Vagina (tissue), 2 donors: ENCODE results near the gene P3H1. TPM values are rescaled to one million over a fixed set of nuclear protein-coding genes. Genes with fewer than 3 reads are reported as not detected.

ENCODE experiments used
- DNase-seq, 2 donors: peaks; one replicate each; pipeline ENCODE4 v3.0.0-alpha.2; 2017; ENCODE audit errors: extremely low spot score in 2 of 2
- H3K27ac ChIP-seq: fragments of 200-600 bp; sonication (generic); one replicate; pipeline ENCODE4 v1.5.1; 2019
- H3K27me3 ChIP-seq: fragments of 200-600 bp; sonication (generic); one replicate; pipeline ENCODE4 v1.5.1; 2019
- H3K36me3 ChIP-seq, 2 donors: fragments of 200-600 bp; sonication (generic); one replicate each; pipeline ENCODE4 v1.5.1; 2017 to 2019
- H3K4me1 ChIP-seq: fragments of 200-600 bp; sonication (generic); one replicate; pipeline ENCODE4 v1.5.1; 2019
- H3K4me3 ChIP-seq, 2 donors: fragments of 200-600 bp; sonication (generic); 1 replicate in 1 of 2; 2 replicates in 1 of 2; pipeline ENCODE4 v1.5.1; 2016 to 2019
- H3K9me3 ChIP-seq: fragments of 200-600 bp; sonication (generic); one replicate; pipeline ENCODE4 v1.5.1; 2019
- CTCF ChIP-seq, 3 experiments: fragments of 450-650 bp in 2 of 3; fragments of 200-600 bp in 1 of 3; sonication (generic) in 1 of 3; IDR thresholded peaks; one replicate each; pipeline ENCODE4 v1.5.1; 2017 to 2019; ENCODE audit warnings: antibody characterized with exemption in 3 of 3, mild to moderate bottlenecking in 2 of 3, moderate library complexity in 2 of 3
- POLR2A ChIP-seq, 2 donors: fragments of 450-650 bp; IDR thresholded peaks; one replicate each; pipeline ENCODE4 v1.6.1; 2017; ENCODE audit warnings: antibody characterized with exemption in 2 of 2, mild to moderate bottlenecking in 2 of 2, moderate library complexity in 2 of 2
- POLR2AphosphoS5 ChIP-seq, 2 donors: sonication (generic); formaldehyde crosslinking; IDR thresholded peaks; one replicate each; pipeline ENCODE4 v1.9.0; 2017; ENCODE audit warnings: antibody characterized with exemption in 2 of 2, mild to moderate bottlenecking in 2 of 2, low read depth in 1 of 2; ENCODE audit not compliant: insufficient read depth in 1 of 2
- intact Hi-C: fragments of 100-400 bp; cut with DNase I; formaldehyde crosslinking; loops from one replicate; pipeline ENCODE4 v1.15.1; 2023
- total RNA-seq: library from RNA; depleted of rRNA; stranded (reverse); fragments of >200 nt; gene quantifications from one replicate; pipeline ENCODE4 v1.2.3, GENCODE V29; 2016

The P3H1 gene
- total RNA-seq, 1 donor from 2014 or later = 40.5 TPM

GRCh38 chr1:42738678-42739226 is 28.1 kb downstream of the P3H1 start:
- intact Hi-C loops = no loop called here
- no peak overlapping the region for H3K4me3 ChIP-seq
- H3K4me1 ChIP-seq = peaks cover 36% of the 10 kb centered on the region
- H3K27me3 ChIP-seq = no peaks in the 10 kb centered on the region
- no peak overlapping the region for H3K27ac ChIP-seq
- TF ChIP-seq CTCF (IDR thresholded peaks at IDR 0.05) (no peak), POLR2A (IDR thresholded peaks at IDR 0.05) (no peak), POLR2AphosphoS5 (IDR thresholded peaks at IDR 0.05; ENCODE audit: insufficient read depth in 1 of 2, low read depth in 1 of 2) (no peak)
- no peaks in the 10 kb centered on the region for H3K36me3 ChIP-seq
- H3K9me3 ChIP-seq = no peaks in the 10 kb centered on the region
- no peak for DNase-seq

GRCh38 chr1:42737986-42738677 is 28.7 kb downstream of the P3H1 start:
- no peaks in the 10 kb centered on the region for H3K27me3 ChIP-seq
- no peak for DNase-seq
- no peaks in the 10 kb centered on the region for H3K9me3 ChIP-seq
- no peaks in the 10 kb centered on the region for H3K36me3 ChIP-seq
- no peak overlapping the region for H3K4me3 ChIP-seq
- peaks cover 36% of the 10 kb centered on the region for H3K4me1 ChIP-seq
- intact Hi-C loops = no loop called here
- no peak overlapping the region for H3K27ac ChIP-seq
- no peak for TF ChIP-seq CTCF (IDR thresholded peaks at IDR 0.05)
- no peak for TF ChIP-seq POLR2A (IDR thresholded peaks at IDR 0.05)
- no peak for TF ChIP-seq POLR2AphosphoS5 (IDR thresholded peaks at IDR 0.05; ENCODE audit: insufficient read depth in 1 of 2, low read depth in 1 of 2)

- H3K4me3 ChIP-seq = no peak overlapping the region
- H3K27me3 ChIP-seq = no peaks in the 10 kb centered on the region
- H3K36me3 ChIP-seq = no peaks in the 10 kb centered on the region
- intact Hi-C loops = no loop called here
- H3K4me1 ChIP-seq = peaks cover 33% of the 10 kb centered on the region
- no peak for TF ChIP-seq POLR2AphosphoS5 (IDR thresholded peaks at IDR 0.05; ENCODE audit: insufficient read depth in 1 of 2, low read depth in 1 of 2)
- TF ChIP-seq CTCF (IDR thresholded peaks at IDR 0.05) = no peak
- TF ChIP-seq POLR2A (IDR thresholded peaks at IDR 0.05) = no peak
- DNase-seq = no peak
- no peak overlapping the region for H3K27ac ChIP-seq
- H3K9me3 ChIP-seq = no peaks in the 10 kb centered on the region
Measured at GRCh38 chr1:42737257-42737656, 29.6 kb downstream of the P3H1 start.

GRCh38 chr1:42736571-42737200 is 30.1 kb downstream of the P3H1 start:
- intact Hi-C loops = no loop called here
- Histone ChIP-seq H3K4me3 (no peak overlapping the region), H3K27me3 (no peaks in the 10 kb centered on the region), H3K9me3 (no peaks in the 10 kb centered on the region), H3K27ac (no peak overlapping the region), H3K36me3 (no peaks in the 10 kb centered on the region), H3K4me1 (peaks cover 29% of the 10 kb centered on the region)
- no peak for TF ChIP-seq CTCF (IDR thresholded peaks at IDR 0.05)
- TF ChIP-seq POLR2A (IDR thresholded peaks at IDR 0.05) = no peak
- TF ChIP-seq POLR2AphosphoS5 (IDR thresholded peaks at IDR 0.05; ENCODE audit: insufficient read depth in 1 of 2, low read depth in 1 of 2) = no peak
- no peak for DNase-seq

- TF ChIP-seq POLR2A (IDR thresholded peaks at IDR 0.05) (no peak), CTCF (IDR thresholded peaks at IDR 0.05) (no peak), POLR2AphosphoS5 (IDR thresholded peaks at IDR 0.05; ENCODE audit: insufficient read depth in 1 of 2, low read depth in 1 of 2) (no peak)
- Histone ChIP-seq H3K4me3 (no peak overlapping the region), H3K27me3 (no peaks in the 10 kb centered on the region), H3K9me3 (no peaks in the 10 kb centered on the region), H3K36me3 (no peaks in the 10 kb centered on the region), H3K27ac (no peak overlapping the region), H3K4me1 (peaks cover 29% of the 10 kb centered on the region)
- intact Hi-C loops = no loop called here
- no peak for DNase-seq
Measured at GRCh38 chr1:42736152-42736551, 30.7 kb downstream of the P3H1 start.
